Stimulated activated CD8-positive, alpha-beta memory T cell treated with anti-CD3 and anti-CD28 coated beads, Interleukin-7, amount 100 ng/mL, for 1 hour (primary cell): ENCODE results near the gene LYSMD3.

ENCODE experiments used
- DNase-seq, 2 donors: peaks; one replicate each; pipeline ENCODE4 v3.0.0-alpha.2; 2020; ENCODE audit warnings: low read depth in 2 of 2

LYSMD3 gene

GRCh38 chr5:90547072-90547536 is 17.7 kb upstream of the LYSMD3 start:
- no peak for DNase-seq

- no peak for DNase-seq
Observed at GRCh38 chr5:90546216-90546837, 16.9 kb upstream of the LYSMD3 start.

- no peak for DNase-seq
Observed at GRCh38 chr5:90545511-90545910, 16.1 kb upstream of the LYSMD3 start.

- DNase-seq = no peak
Observed at GRCh38 chr5:90542827-90543519, 13.6 kb upstream of the LYSMD3 start.

- no peak for DNase-seq
Observed at GRCh38 chr5:90534922-90535321, 5.5 kb upstream of the LYSMD3 start.

GRCh38 chr5:90533794-90534193 is 4.4 kb upstream of the LYSMD3 start:
- DNase-seq = no peak

- DNase-seq = no peak
Observed at GRCh38 chr5:90530736-90531487, 1.5 kb upstream of the LYSMD3 start.

GRCh38 chr5:90529939-90530677 is 724 bp upstream of the LYSMD3 start:
- DNase-seq = peak; percentile 15 to 16

GRCh38 chr5:90528601-90529193 is 687 bp downstream of the LYSMD3 start:
- DNase-seq = no peak

GRCh38 chr5:90519081-90519480 is 10.3 kb downstream of the LYSMD3 start:
- no peak for DNase-seq

GRCh38 chr5:90518661-90519060 is 10.7 kb downstream of the LYSMD3 start:
- no peak for DNase-seq

GRCh38 chr5:90514520-90514919 is 14.9 kb downstream of the LYSMD3 start:
- no peak for DNase-seq

GRCh38 chr5:90510438-90510837 is 18.9 kb downstream of the LYSMD3 start:
- no peak for DNase-seq

- DNase-seq = no peak
Observed at GRCh38 chr5:90506221-90506620, 23.2 kb downstream of the LYSMD3 start.

- DNase-seq = no peak
Observed at GRCh38 chr5:90504743-90505142, 24.6 kb downstream of the LYSMD3 start.

- DNase-seq = no peak
Observed at GRCh38 chr5:90503596-90503995, 25.8 kb downstream of the LYSMD3 start.

GRCh38 chr5:90495146-90495545 is 34.2 kb downstream of the LYSMD3 start:
- no peak for DNase-seq

- no peak for DNase-seq
Observed at GRCh38 chr5:90494043-90494442, 35.3 kb downstream of the LYSMD3 start.

- no peak for DNase-seq
Observed at GRCh38 chr5:90488791-90489190, 40.6 kb downstream of the LYSMD3 start.

- DNase-seq = no peak
Observed at GRCh38 chr5:90484540-90484939, 44.8 kb downstream of the LYSMD3 start.

- no peak for DNase-seq
Observed at GRCh38 chr5:90483206-90483605, 46.2 kb downstream of the LYSMD3 start.

GRCh38 chr5:90480699-90481098 is 48.7 kb downstream of the LYSMD3 start:
- DNase-seq = no peak
